Muscle layer of duodenum (tissue), 2 donors: Measurements from ENCODE around the gene GALNT16.

Experiments used
- H3K27ac ChIP-seq: one replicate; pipeline ENCODE4 v1.7.0; 2013; ENCODE audit warnings: mild to moderate bottlenecking, low read length
- H3K27me3 ChIP-seq: one replicate; pipeline ENCODE4 v1.7.0; 2013; ENCODE audit warnings: low read depth, mild to moderate bottlenecking, control low read depth, low read length
- H3K36me3 ChIP-seq, 2 donors: one replicate each; pipeline ENCODE4 v1.7.0; 2013; ENCODE audit warnings: low read length in 2 of 2, control low read depth in 1 of 2, mild to moderate bottlenecking in 1 of 2; ENCODE audit not compliant: insufficient read depth in 2 of 2, control insufficient read depth in 1 of 2
- H3K4me1 ChIP-seq, 2 donors: one replicate each; pipeline ENCODE4 v1.7.0; 2013; ENCODE audit warnings: low read length in 2 of 2, mild to moderate bottlenecking in 2 of 2, control low read depth in 1 of 2, moderate library complexity in 1 of 2; ENCODE audit not compliant: insufficient read depth in 2 of 2, control insufficient read depth in 1 of 2
- H3K4me3 ChIP-seq, 2 donors: one replicate each; pipeline ENCODE4 v1.7.0; 2013; ENCODE audit warnings: low read length in 2 of 2, low read depth in 1 of 2, mild to moderate bottlenecking in 1 of 2
- H3K9me3 ChIP-seq, 2 donors: one replicate each; pipeline ENCODE4 v1.7.0; 2013; ENCODE audit warnings: low read length in 2 of 2, control low read depth in 1 of 2, mild to moderate bottlenecking in 1 of 2; ENCODE audit not compliant: control insufficient read depth in 1 of 2
- donor health status: healthy.

Gene GALNT16

DNA sequence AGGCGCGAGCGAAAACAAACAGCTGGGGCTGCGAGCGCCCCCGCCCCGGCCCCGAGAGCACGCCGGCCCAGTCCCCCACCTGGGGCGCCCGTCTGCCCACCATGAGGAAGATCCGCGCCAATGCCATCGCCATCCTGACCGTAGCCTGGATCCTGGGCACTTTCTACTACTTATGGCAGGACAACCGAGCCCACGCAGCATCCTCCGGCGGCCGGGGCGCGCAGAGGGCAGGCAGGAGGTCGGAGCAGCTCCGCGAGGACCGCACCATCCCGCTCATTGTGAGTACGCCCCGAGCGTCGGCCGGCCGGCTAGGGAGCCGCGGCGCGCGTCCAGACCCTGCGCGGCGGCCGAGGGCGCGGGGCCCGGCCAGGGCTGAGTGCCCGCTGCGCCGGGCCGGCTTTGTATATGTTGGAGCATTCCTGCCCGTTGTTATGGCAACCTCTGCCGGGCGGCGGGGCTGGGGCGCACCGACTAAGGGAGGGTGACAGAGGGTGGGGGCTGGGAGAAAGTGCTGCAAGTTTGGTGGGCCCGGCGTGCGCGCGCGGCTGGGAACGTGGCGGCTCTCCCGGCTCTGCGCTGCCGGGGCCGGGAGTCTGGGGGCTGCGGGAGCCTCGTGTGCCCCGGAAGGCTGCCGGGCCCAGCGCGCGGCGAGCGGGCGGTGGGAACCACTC lies 367 bp downstream of the GALNT16 start:
- no peaks in the 10 kb centered on the region for H3K9me3 ChIP-seq
- H3K27me3 ChIP-seq, result peaks cover 6% of the 10 kb centered on the region
- H3K4me1 ChIP-seq, result peaks cover 9 to 26% of the 10 kb centered on the region in 2 donors
- H3K4me3 ChIP-seq, result peak overlapping the region; percentile 53 to 78
- no peak overlapping the region for H3K27ac ChIP-seq
- H3K36me3 ChIP-seq, result no peaks in the 10 kb centered on the region

DNA sequence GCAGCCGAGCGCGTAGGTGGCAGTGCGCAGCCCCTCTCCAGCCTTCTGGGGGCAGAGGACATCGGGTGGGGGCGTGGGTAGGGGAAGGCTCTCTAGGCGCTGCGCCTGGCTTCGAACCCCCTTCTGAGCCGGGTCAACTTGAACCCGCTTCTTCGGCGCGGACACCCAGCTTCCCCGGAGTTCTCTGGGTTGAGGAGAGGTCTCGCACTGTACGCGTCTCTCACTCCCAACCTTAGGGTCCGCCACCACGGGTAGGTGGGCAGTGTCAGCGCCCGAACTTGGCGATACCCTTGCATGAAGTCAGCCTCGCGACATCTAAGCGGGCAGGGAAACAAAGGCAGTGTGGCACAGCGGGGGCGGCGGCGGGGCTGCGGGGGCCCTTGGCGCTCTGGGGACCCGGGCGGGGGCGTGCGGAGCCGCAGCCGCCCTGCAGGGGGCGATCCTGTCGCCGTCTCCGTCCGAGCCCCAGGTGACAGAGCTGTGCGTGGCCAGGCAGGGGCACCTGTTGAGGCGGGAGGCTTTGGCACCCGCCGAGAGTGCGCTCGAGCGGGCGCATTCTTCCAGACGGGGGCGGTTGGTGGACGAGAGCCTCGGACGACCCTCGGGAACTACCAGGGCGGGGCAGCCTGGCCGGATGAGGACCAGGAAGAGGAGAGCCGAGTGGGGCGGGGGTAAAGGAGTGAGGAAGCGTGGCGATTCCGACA lies 1.1 kb downstream of the GALNT16 start:
- Histone ChIP-seq H3K4me1 (peaks cover 9 to 26% of the 10 kb centered on the region in 2 donors), H3K4me3 (peak overlapping the region; percentile 53 to 78), H3K27ac (no peak overlapping the region), H3K9me3 (no peaks in the 10 kb centered on the region), H3K36me3 (no peaks in the 10 kb centered on the region), H3K27me3 (peaks cover 6% of the 10 kb centered on the region)

DNA sequence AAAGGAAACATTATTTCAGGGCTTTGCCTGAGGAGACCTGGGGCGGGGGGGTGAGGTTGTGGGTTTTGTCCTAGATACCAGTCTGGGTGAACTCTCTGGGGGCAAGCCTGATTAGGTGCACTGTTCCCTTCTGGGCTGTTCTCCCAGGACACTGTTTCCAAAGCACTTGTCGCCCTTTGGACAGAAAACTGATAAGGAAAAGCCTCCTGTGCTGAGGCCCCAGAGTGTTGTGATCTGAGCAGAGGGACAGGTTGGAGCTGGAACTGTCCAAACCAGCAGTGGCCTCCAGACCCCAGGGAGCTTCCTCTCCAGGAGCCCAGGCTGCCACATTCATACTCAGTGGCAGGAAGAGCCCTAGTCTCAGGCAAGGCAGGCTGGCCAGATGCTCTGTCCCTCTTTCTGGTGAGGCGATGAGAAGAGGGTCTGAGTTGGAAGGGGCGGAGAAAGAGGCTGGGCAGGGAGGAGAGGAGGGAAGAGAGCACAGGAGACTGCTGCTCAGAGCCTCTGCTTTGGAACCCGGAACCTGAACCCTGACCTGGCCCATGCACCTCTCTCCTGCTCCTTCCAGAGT lies 1.9 kb downstream of the GALNT16 start:
- no peak overlapping the region for H3K27ac ChIP-seq
- peak overlapping the region; percentile 53 to 78 for H3K4me3 ChIP-seq
- H3K27me3 ChIP-seq, result peaks cover 6% of the 10 kb centered on the region
- H3K36me3 ChIP-seq, result no peaks in the 10 kb centered on the region
- H3K9me3 ChIP-seq, result no peaks in the 10 kb centered on the region
- peaks cover 9 to 26% of the 10 kb centered on the region in 2 donors for H3K4me1 ChIP-seq

DNA sequence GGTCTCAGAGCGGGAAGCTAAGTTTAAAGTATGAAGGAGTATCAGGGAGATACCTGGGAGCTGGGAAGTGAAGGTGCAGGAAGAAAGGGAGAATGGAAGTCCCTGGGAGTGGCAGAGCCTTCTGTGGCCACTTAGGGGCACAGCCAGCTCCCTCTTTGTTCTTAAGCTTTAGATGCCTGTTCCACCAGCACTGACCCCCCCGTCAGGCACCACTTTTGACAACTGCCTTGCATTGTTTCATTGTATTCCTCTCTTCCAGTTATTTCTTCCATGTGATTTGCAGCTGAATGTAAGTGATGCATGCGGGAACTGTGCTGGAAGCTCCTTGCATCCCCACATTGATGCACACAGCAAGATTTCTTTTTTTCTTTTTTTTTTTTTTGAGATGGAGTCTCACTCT lies 2.6 kb downstream of the GALNT16 start:
- Histone ChIP-seq H3K4me1 (peaks cover 9 to 26% of the 10 kb centered on the region in 2 donors), H3K9me3 (no peaks in the 10 kb centered on the region), H3K4me3 (no peak overlapping the region), H3K27me3 (peaks cover 6% of the 10 kb centered on the region), H3K36me3 (no peaks in the 10 kb centered on the region), H3K27ac (no peak overlapping the region)

DNA sequence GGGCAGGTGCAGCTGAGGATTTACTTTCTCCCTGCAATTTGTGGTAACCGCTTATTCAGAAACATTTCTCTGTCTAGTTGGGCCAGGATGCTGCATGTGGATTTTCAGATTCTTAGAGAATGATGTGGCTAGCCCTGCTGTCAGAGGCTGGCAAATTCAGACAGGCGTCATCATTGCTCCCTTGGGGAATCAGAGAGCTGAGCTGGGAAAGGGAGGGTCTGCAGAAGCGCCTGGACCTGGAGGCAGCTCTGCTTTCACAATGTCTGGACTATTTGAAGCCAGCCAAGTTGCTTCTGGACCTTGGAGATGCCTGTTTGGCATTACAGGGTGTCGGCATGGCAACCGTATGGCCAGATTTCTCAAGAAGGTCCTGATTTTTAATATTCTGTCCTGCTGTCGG lies 3.4 kb downstream of the GALNT16 start:
- peaks cover 9 to 26% of the 10 kb centered on the region in 2 donors for H3K4me1 ChIP-seq
- peaks cover 6% of the 10 kb centered on the region for H3K27me3 ChIP-seq
- H3K27ac ChIP-seq, result no peak overlapping the region
- H3K4me3 ChIP-seq, result no peak overlapping the region
- H3K36me3 ChIP-seq, result no peaks in the 10 kb centered on the region
- no peaks in the 10 kb centered on the region for H3K9me3 ChIP-seq

DNA sequence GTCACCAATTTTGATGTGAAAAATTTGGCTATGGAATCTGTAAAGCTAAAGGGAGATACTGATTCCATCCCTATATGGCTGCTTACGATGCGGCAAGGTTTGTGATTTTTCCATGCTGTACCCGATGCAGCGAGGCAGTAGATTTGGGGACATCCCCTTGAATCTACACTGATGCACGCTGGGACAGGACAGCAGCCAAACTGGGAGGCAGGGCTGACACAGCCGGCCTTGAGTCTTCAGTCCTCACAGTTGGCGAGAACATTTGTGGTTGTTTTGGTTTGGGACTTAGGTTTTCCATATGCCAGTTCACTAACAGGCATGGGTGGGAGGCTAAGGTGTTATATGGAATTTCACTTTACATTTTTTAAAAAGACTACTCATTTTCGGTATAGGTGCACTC lies 3.8 kb downstream of the GALNT16 start:
- peaks cover 9 to 26% of the 10 kb centered on the region in 2 donors for H3K4me1 ChIP-seq
- no peaks in the 10 kb centered on the region for H3K9me3 ChIP-seq

DNA sequence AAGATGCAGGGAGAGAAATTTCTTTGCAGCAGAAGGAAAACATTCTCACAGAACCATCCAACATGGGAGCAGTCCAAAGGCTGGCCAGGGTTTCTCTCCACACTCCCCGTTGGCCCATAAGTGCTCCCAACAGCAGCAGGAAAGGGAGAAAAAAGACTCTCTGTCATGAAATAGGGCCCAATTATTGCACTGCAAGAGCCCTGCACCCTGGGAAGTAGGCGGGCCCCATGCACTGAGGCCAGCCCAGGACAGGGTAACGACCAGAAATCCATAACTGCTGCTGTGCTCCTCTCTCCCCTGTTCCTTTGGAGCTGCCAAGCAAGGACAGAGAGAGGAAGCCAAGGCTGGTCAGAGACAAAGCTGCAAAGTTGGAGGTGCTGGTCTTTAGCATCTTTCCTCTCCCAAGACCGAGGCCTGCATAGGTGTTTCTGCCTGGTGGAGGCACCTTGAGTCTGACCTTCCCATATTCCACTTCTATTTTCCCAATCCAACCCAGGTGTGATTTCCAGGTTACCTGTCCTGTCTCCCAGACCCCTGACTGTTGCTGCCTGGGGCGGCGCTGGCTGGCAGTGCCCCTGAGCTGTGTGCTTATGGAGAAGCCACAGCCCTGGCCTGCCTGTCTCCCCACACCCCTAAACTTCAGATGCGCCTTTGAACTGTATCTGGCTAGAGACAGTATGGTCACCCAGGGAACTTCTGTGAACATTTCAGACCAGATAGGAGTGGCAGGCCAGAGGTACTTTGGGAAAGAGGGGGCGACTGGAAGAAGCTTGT lies 6.8 kb downstream of the GALNT16 start:
- Histone ChIP-seq H3K27me3 (no peaks in the 10 kb centered on the region), H3K27ac (no peak overlapping the region), H3K4me3 (no peak overlapping the region), H3K36me3 (no peaks in the 10 kb centered on the region), H3K9me3 (no peaks in the 10 kb centered on the region), H3K4me1 (peaks cover 0 to 4% of the 10 kb centered on the region in 2 donors)

More for the DNA sequence above, 3.8 kb downstream of the GALNT16 start:
- peaks cover 6% of the 10 kb centered on the region for H3K27me3 ChIP-seq
- no peaks in the 10 kb centered on the region for H3K36me3 ChIP-seq
- H3K4me3 ChIP-seq, result no peak overlapping the region
- H3K27ac ChIP-seq, result no peak overlapping the region

DNA sequence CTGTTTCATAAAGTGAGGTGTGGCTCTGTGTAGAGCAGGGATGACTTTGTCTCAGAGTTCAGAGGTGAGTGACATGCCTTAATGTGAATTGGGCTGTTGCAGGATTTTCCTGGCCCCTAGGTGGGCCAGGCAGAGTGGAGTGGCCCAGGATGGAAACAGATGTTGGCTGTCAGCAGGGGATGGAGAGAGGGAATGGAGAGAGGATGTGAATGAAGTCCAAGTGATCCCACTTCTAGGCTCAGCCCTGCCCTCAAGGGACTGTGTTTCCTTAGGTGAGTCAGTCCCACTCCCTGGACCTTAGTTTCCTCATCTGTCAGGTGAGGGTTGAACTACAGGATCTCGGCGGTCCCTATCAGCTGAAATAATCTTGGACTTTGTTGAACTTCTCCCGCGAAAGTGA lies 7.5 kb downstream of the GALNT16 start:
- H3K27ac ChIP-seq, result no peak overlapping the region
- H3K4me1 ChIP-seq, result no peaks in the 10 kb centered on the region
- no peak overlapping the region for H3K4me3 ChIP-seq

DNA sequence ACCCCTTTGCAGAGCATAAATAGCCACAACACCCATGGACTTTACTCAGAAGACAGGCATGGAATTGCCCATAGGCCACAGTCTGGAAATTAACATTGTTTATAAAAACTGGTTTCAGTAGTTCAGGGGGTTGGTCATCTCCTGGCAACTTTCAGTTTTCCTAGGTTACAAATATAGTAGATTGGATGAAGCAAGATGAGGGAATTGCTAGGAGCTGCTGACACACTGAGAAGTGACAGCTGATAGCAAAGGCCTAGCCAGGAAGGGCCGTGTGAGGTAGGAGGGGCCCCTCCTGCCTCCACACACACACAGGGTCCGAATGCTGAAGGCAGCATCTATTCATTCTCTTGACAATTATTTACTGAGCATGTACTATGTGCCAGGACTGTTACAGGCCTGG lies 8.3 kb downstream of the GALNT16 start:
- Histone ChIP-seq H3K9me3 (no peaks in the 10 kb centered on the region), H3K4me1 (no peaks in the 10 kb centered on the region), H3K27me3 (no peaks in the 10 kb centered on the region), H3K36me3 (peaks cover 0 to 3% of the 10 kb centered on the region in 2 donors), H3K27ac (no peak overlapping the region), H3K4me3 (no peak overlapping the region)

More for the DNA sequence above, 7.5 kb downstream of the GALNT16 start:
- H3K9me3 ChIP-seq, result no peaks in the 10 kb centered on the region
- no peaks in the 10 kb centered on the region for H3K27me3 ChIP-seq
- H3K36me3 ChIP-seq, result no peaks in the 10 kb centered on the region

DNA sequence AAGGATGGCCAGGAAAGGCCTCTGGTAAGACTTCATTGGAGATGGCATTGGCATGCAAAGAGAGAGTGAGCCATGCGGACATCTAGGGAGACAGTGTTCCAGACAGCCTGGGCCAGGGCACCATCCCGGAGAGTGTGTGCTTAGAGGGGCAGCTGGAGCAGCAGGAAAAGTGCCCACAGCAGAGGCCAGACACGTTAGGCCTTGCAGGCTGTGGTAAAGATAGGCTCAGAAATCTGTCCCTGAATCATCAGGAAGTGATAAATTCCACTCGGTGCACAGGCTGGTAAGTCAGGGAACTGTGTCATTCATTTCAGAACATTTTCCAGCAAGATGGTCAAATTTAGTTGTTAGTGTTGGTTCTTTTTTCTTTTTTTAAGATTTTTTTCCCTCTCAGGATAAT lies 8.8 kb downstream of the GALNT16 start:
- H3K27me3 ChIP-seq, result no peaks in the 10 kb centered on the region
- H3K4me1 ChIP-seq, result no peaks in the 10 kb centered on the region
- peaks cover 0 to 3% of the 10 kb centered on the region in 2 donors for H3K36me3 ChIP-seq
- no peaks in the 10 kb centered on the region for H3K9me3 ChIP-seq
- H3K4me3 ChIP-seq, result no peak overlapping the region
- no peak overlapping the region for H3K27ac ChIP-seq

DNA sequence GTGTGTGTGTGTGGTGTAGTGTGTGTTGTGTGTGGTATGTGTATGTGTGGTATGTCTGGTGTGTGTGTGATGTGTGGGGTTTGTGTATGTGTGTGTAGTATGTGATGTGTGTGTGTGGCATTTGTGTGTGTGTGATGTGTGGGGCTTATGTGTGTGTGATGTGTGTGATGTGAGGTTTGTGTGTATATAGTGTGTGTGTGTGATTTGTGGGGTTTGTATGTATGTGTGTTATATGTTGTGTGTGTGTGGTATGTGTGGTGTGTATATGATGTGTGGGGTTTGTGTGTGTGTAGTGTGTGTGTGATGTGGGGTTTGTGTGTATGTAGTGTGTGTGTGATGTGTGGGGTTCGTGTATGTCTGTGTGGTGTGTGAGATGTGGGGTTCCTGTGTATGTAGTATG lies 9.4 kb downstream of the GALNT16 start:
- no peaks in the 10 kb centered on the region for H3K4me1 ChIP-seq
- H3K27me3 ChIP-seq, result no peaks in the 10 kb centered on the region
- H3K4me3 ChIP-seq, result no peak overlapping the region
- peaks cover 0 to 3% of the 10 kb centered on the region in 2 donors for H3K36me3 ChIP-seq
- H3K9me3 ChIP-seq, result no peaks in the 10 kb centered on the region
- no peak overlapping the region for H3K27ac ChIP-seq
